ENCODE results near the gene RBM33. TPM values are rescaled to one million over a fixed set of nuclear protein-coding genes. Genes with fewer than 3 reads are reported as not detected.

The RBM33 gene
- total RNA-seq, 1 donor from 2014 or later, result 62.8 TPM

- H3K27me3 ChIP-seq, result no peaks in the 10 kb centered on the region
- H3K4me1 ChIP-seq, result no peaks in the 10 kb centered on the region
- ATAC-seq (no peak), DNase-seq (no peak)
- intact Hi-C loops (cut with DNase I), result no loop called here
- no peaks in the 10 kb centered on the region for H3K9me3 ChIP-seq
- H3K27ac ChIP-seq, result no peak overlapping the region
- peaks cover 55% of the 10 kb centered on the region for H3K36me3 ChIP-seq
- TF ChIP-seq CTCF (IDR thresholded peaks at IDR 0.05), result no peak
- H3K4me3 ChIP-seq, result no peak overlapping the region
Measured at GRCh38 chr7:155781433-155781832, 137.0 kb downstream of the RBM33 start.

- H3K4me1 ChIP-seq, result no peaks in the 10 kb centered on the region
- peaks cover 44% of the 10 kb centered on the region for H3K36me3 ChIP-seq
Measured at GRCh38 chr7:155782466-155782865, 138.0 kb downstream of the RBM33 start.

GRCh38 chr7:155785536-155785935 lies 141.1 kb downstream of the RBM33 start:
- ATAC-seq (no peak), DNase-seq (no peak)
- H3K27me3 ChIP-seq, result no peaks in the 10 kb centered on the region
- H3K4me1 ChIP-seq, result no peaks in the 10 kb centered on the region
- peaks cover 14% of the 10 kb centered on the region for H3K36me3 ChIP-seq
- no peaks in the 10 kb centered on the region for H3K9me3 ChIP-seq
- intact Hi-C loops (cut with DNase I), result no loop called here
- TF ChIP-seq CTCF (IDR thresholded peaks at IDR 0.05), result no peak
- no peak overlapping the region for H3K27ac ChIP-seq
- no peak overlapping the region for H3K4me3 ChIP-seq

More at GRCh38 chr7:155782466-155782865, 138.0 kb downstream of the RBM33 start:
- Histone ChIP-seq H3K9me3 (no peaks in the 10 kb centered on the region), H3K4me3 (no peak overlapping the region), H3K27ac (no peak overlapping the region), H3K27me3 (no peaks in the 10 kb centered on the region)
- no peak for DNase-seq
- intact Hi-C loops (cut with DNase I), result no loop called here
- no peak for ATAC-seq
- no peak for TF ChIP-seq CTCF (IDR thresholded peaks at IDR 0.05)

GRCh38 chr7:155786491-155786890 lies 142.0 kb downstream of the RBM33 start:
- no peak overlapping the region for H3K27ac ChIP-seq
- no peak for DNase-seq
- no peaks in the 10 kb centered on the region for H3K27me3 ChIP-seq
- H3K4me3 ChIP-seq, result no peak overlapping the region
- H3K4me1 ChIP-seq, result no peaks in the 10 kb centered on the region
- peaks cover 4% of the 10 kb centered on the region for H3K36me3 ChIP-seq
- intact Hi-C loops (cut with DNase I), result no loop called here
- ATAC-seq, result no peak
- no peaks in the 10 kb centered on the region for H3K9me3 ChIP-seq
- TF ChIP-seq CTCF (IDR thresholded peaks at IDR 0.05), result no peak

GRCh38 chr7:155787171-155787851 lies 142.8 kb downstream of the RBM33 start:
- Histone ChIP-seq H3K9me3 (no peaks in the 10 kb centered on the region), H3K27ac (no peak overlapping the region), H3K4me3 (peak overlapping the region; percentile 46), H3K27me3 (no peaks in the 10 kb centered on the region), H3K4me1 (no peaks in the 10 kb centered on the region), H3K36me3 (no peaks in the 10 kb centered on the region)
- TF ChIP-seq CTCF (IDR thresholded peaks at IDR 0.05), result no peak
- intact Hi-C loops (cut with DNase I), result no loop called here
- ATAC-seq (peak; percentile 56), DNase-seq (no peak)

GRCh38 chr7:155788616-155789000 lies 144.1 kb downstream of the RBM33 start:
- intact Hi-C loops (cut with DNase I), result no loop called here
- no peak overlapping the region for H3K27ac ChIP-seq
- H3K27me3 ChIP-seq, result no peaks in the 10 kb centered on the region
- ATAC-seq (no peak), DNase-seq (no peak)
- H3K9me3 ChIP-seq, result no peaks in the 10 kb centered on the region
- no peak for TF ChIP-seq CTCF (IDR thresholded peaks at IDR 0.05)
- no peaks in the 10 kb centered on the region for H3K4me1 ChIP-seq
- H3K36me3 ChIP-seq, result no peaks in the 10 kb centered on the region
- no peak overlapping the region for H3K4me3 ChIP-seq
